DMS79 (cell line): ENCODE data around the gene GAB1.

ENCODE experiments used
- DNase-seq: peaks from one replicate; lab custom pipeline; 2025; lab: John Stamatoyannopoulos, UW

GAB1 gene

GRCh38 chr4:143389579-143390195, 53.0 kb downstream of the GAB1 start:
- DNase-seq = no peak

- DNase-seq = no peak
These were observed 54.1 kb downstream of the GAB1 start for GRCh38 chr4:143390764-143391163.

GRCh38 chr4:143391261-143391660, 54.6 kb downstream of the GAB1 start:
- no peak for DNase-seq

- no peak for DNase-seq
These were observed 55.2 kb downstream of the GAB1 start for GRCh38 chr4:143391895-143392294.

GRCh38 chr4:143393195-143393594, 56.5 kb downstream of the GAB1 start:
- no peak for DNase-seq

- no peak for DNase-seq
These were observed 58.2 kb downstream of the GAB1 start for GRCh38 chr4:143394739-143395453.

- DNase-seq = no peak
These were observed 60.0 kb downstream of the GAB1 start for GRCh38 chr4:143396695-143397094.

- DNase-seq = no peak
These were observed 60.7 kb downstream of the GAB1 start for GRCh38 chr4:143397335-143397734.

GRCh38 chr4:143397887-143398286, 61.2 kb downstream of the GAB1 start:
- DNase-seq = no peak

- DNase-seq = no peak
These were observed 62.7 kb downstream of the GAB1 start for GRCh38 chr4:143399113-143399949.

- DNase-seq = no peak
These were observed 63.4 kb downstream of the GAB1 start for GRCh38 chr4:143400082-143400481.

- no peak for DNase-seq
These were observed 66.3 kb downstream of the GAB1 start for GRCh38 chr4:143402776-143403552.

- no peak for DNase-seq
These were observed 66.8 kb downstream of the GAB1 start for GRCh38 chr4:143403553-143403820.

GRCh38 chr4:143404555-143404954, 67.9 kb downstream of the GAB1 start:
- no peak for DNase-seq

GRCh38 chr4:143405075-143405730, 68.5 kb downstream of the GAB1 start:
- DNase-seq = no peak

GRCh38 chr4:143406523-143406922, 69.8 kb downstream of the GAB1 start:
- DNase-seq = no peak

- DNase-seq = no peak
These were observed 70.8 kb downstream of the GAB1 start for GRCh38 chr4:143407474-143407873.

- DNase-seq = no peak
These were observed 71.2 kb downstream of the GAB1 start for GRCh38 chr4:143407888-143408287.

- no peak for DNase-seq
These were observed 73.3 kb downstream of the GAB1 start for GRCh38 chr4:143410015-143410414.

GRCh38 chr4:143411527-143412419, 75.1 kb downstream of the GAB1 start:
- DNase-seq = no peak

GRCh38 chr4:143412420-143412758, 75.7 kb downstream of the GAB1 start:
- DNase-seq = no peak
